Endodermal cell (in vitro differentiated cells): ENCODE measurements around the gene ARL15. TPM values are rescaled to one million over a fixed set of nuclear protein-coding genes. Genes with fewer than 3 reads are reported as not detected.

Source experiments
- DNase-seq: peaks from one replicate; pipeline ENCODE4 v3.0.0-alpha.2; 2017
- H3K27ac ChIP-seq: 2 replicates; pipeline ENCODE4 v1.5.1; 2013; ENCODE audit warnings: mild to moderate bottlenecking, low read depth, low read length, moderate library complexity
- H3K27me3 ChIP-seq: 2 replicates; pipeline ENCODE4 v1.6.1; 2013; ENCODE audit warnings: mild to moderate bottlenecking, low read length, moderate library complexity; ENCODE audit not compliant: insufficient read depth, control insufficient read depth, poor library complexity, severe bottlenecking
- H3K36me3 ChIP-seq: 2 replicates; pipeline ENCODE4 v1.7.0; 2013; ENCODE audit warnings: mild to moderate bottlenecking, low read length, moderate library complexity; ENCODE audit not compliant: control insufficient read depth, insufficient read depth
- H3K4me1 ChIP-seq: one replicate; pipeline ENCODE4 v1.7.0; 2013; ENCODE audit warnings: low read length; ENCODE audit not compliant: control insufficient read depth, insufficient read depth
- H3K4me3 ChIP-seq: 2 replicates; pipeline ENCODE4 v1.5.1; 2013; ENCODE audit warnings: mild to moderate bottlenecking, low read length, moderate library complexity
- H3K9ac ChIP-seq: 2 replicates; pipeline ENCODE4 v1.6.1; 2013; ENCODE audit warnings: mild to moderate bottlenecking, low read length, moderate library complexity; ENCODE audit not compliant: poor library complexity, severe bottlenecking; ENCODE audit errors: extremely low read depth
- H3K9me3 ChIP-seq: 2 replicates; pipeline ENCODE4 v1.6.1; 2013; ENCODE audit warnings: mild to moderate bottlenecking, low read length, moderate library complexity; ENCODE audit not compliant: control insufficient read depth
- H3K27ac Mint-ChIP-seq: 2 replicates; pipeline ENCODE4 v1.8.0; 2020; ENCODE audit warnings: mixed read lengths
- H3K27me3 Mint-ChIP-seq: 2 replicates; pipeline ENCODE4 v1.8.0; 2021; ENCODE audit warnings: mild to moderate bottlenecking, mixed read lengths; ENCODE audit not compliant: insufficient read depth
- H3K36me3 Mint-ChIP-seq: 2 replicates; pipeline ENCODE4 v1.8.0; 2020; ENCODE audit warnings: low read depth, mixed read lengths
- H3K4me1 Mint-ChIP-seq: 2 replicates; pipeline ENCODE4 v1.8.0; 2020; ENCODE audit warnings: mixed read lengths
- H3K4me3 Mint-ChIP-seq: 2 replicates; pipeline ENCODE4 v1.8.0; 2020; ENCODE audit warnings: mild to moderate bottlenecking, moderate library complexity, mixed read lengths
- H3K9me3 Mint-ChIP-seq: 2 replicates; pipeline ENCODE4 v1.8.0; 2020; ENCODE audit warnings: mild to moderate bottlenecking, mixed read lengths
- WGBS, 2 experiments: methylation state at CpG; one replicate each; pipeline versions ENCODE4 v1.1.5 to v1.1.7; 2013; ENCODE audit warnings: missing lambda C conversion rate in 2 of 2, mixed read lengths in 1 of 2; ENCODE audit not compliant: insufficient coverage in 1 of 2, insufficient read length in 1 of 2; 5-methylcytosine and 5-hydroxymethylcytosine counted together
- total RNA-seq, 2 donors: library from RNA; stranded (reverse); fragmentation: NEBNext Ultra II Directional in 1 of 2; extraction: Animal tissue kit (Norgen Biotek cat#: 25700) in 1 of 2; gene quantifications; 2 replicates in 1 of 2; 3 replicates in 1 of 2; pipeline ENCODE4 v1.2.1, GENCODE V29; 2021
- TF ChIP-seq, protein P1 (sequence below): fragments of 200-600 bp; sonication (generic); conservative IDR thresholded peaks from 2 replicates; pipeline ENCODE4 v1.5.0; 2021; ENCODE audit warnings: antibody characterized with exemption, mild to moderate bottlenecking

ARL15 gene
- total RNA-seq, 2 donors from 2014 or later = 23.3 to 24.0 TPM

- H3K36me3 ChIP-seq = no peaks in the 10 kb centered on the region
- H3K4me1 Mint-ChIP-seq = peaks cover 9% of the 10 kb centered on the region
- H3K9me3 Mint-ChIP-seq = no peaks in the 10 kb centered on the region
- H3K4me3 Mint-ChIP-seq = no peak overlapping the region
- H3K27me3 ChIP-seq = no peaks in the 10 kb centered on the region
- DNase-seq = no peak
- no peak overlapping the region for H3K9ac ChIP-seq
- H3K27ac Mint-ChIP-seq = no peak overlapping the region
- H3K4me3 ChIP-seq = no peak overlapping the region
- H3K9me3 ChIP-seq = no peaks in the 10 kb centered on the region
- no peaks in the 10 kb centered on the region for H3K27me3 Mint-ChIP-seq
- TF ChIP-seq, protein P1, sequence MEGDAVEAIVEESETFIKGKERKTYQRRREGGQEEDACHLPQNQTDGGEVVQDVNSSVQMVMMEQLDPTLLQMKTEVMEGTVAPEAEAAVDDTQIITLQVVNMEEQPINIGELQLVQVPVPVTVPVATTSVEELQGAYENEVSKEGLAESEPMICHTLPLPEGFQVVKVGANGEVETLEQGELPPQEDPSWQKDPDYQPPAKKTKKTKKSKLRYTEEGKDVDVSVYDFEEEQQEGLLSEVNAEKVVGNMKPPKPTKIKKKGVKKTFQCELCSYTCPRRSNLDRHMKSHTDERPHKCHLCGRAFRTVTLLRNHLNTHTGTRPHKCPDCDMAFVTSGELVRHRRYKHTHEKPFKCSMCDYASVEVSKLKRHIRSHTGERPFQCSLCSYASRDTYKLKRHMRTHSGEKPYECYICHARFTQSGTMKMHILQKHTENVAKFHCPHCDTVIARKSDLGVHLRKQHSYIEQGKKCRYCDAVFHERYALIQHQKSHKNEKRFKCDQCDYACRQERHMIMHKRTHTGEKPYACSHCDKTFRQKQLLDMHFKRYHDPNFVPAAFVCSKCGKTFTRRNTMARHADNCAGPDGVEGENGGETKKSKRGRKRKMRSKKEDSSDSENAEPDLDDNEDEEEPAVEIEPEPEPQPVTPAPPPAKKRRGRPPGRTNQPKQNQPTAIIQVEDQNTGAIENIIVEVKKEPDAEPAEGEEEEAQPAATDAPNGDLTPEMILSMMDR = no peak
- 88% methylated on average over 2 of the region's 2 CpGs; no CpG with 5 or more reads in 1 of the 2 experiments for WGBS, 2 experiments
- H3K4me1 ChIP-seq = no peaks in the 10 kb centered on the region
- no peak overlapping the region for H3K27ac ChIP-seq
- H3K36me3 Mint-ChIP-seq = no peaks in the 10 kb centered on the region
Measured at GRCh38 chr5:54093861-54094260, 216.5 kb downstream of the ARL15 start.

DNA sequence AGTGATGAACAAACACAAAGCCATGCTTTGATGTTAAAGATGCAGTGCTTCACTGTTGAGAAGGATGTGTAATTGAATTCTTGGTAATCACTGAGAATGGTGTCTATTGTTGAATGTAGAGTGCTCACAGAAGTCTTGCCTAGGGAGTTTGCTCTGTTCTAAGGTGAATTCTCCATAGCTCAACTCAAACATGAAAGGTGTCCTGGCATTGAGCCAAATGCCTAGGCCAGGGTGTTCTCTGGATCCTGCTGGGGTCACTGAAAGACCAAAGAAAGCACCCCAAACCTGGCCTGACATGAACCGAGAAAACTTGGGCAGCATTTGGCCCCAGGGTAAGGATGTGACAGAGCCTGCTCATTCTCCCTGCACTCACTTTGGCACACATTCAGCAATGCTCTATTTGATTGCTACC is 217.3 kb downstream of the ARL15 start:
- Mint-ChIP-seq H3K9me3 (no peaks in the 10 kb centered on the region), H3K27me3 (no peaks in the 10 kb centered on the region), H3K4me1 (peaks cover 9% of the 10 kb centered on the region), H3K27ac (no peak overlapping the region), H3K4me3 (no peak overlapping the region), H3K36me3 (no peaks in the 10 kb centered on the region)
- no peak overlapping the region for H3K4me3 ChIP-seq
- TF ChIP-seq, protein P1 = no peak
- no peak overlapping the region for H3K9ac ChIP-seq
- H3K36me3 ChIP-seq = no peaks in the 10 kb centered on the region
- 70 to 80% methylated on average over 1 of the region's 1 CpG for WGBS, 2 experiments
- no peaks in the 10 kb centered on the region for H3K27me3 ChIP-seq
- no peaks in the 10 kb centered on the region for H3K9me3 ChIP-seq
- peak overlapping the region; percentile 22 for H3K27ac ChIP-seq
- no peaks in the 10 kb centered on the region for H3K4me1 ChIP-seq
- no peak for DNase-seq

- Mint-ChIP-seq H3K4me1 (peaks cover 9% of the 10 kb centered on the region), H3K27ac (no peak overlapping the region), H3K9me3 (no peaks in the 10 kb centered on the region), H3K36me3 (no peaks in the 10 kb centered on the region), H3K4me3 (no peak overlapping the region), H3K27me3 (no peaks in the 10 kb centered on the region)
- no peak overlapping the region for H3K9ac ChIP-seq
- H3K9me3 ChIP-seq = no peaks in the 10 kb centered on the region
- H3K4me3 ChIP-seq = no peak overlapping the region
- TF ChIP-seq, protein P1 = no peak
- H3K27ac ChIP-seq = no peak overlapping the region
- H3K4me1 ChIP-seq = no peaks in the 10 kb centered on the region
- H3K36me3 ChIP-seq = no peaks in the 10 kb centered on the region
- no peak for DNase-seq
- 95 to 100% methylated on average over 7 to 9 of the region's 9 CpGs for WGBS, 2 experiments
- H3K27me3 ChIP-seq = no peaks in the 10 kb centered on the region
Measured at GRCh38 chr5:54091307-54092130, 218.9 kb downstream of the ARL15 start.
